Right ventricle myocardium inferior (tissue), 1 donor: Measurements from ENCODE around the gene GPR160. TPM values are rescaled to one million over a fixed set of nuclear protein-coding genes. Genes with fewer than 3 reads are reported as not detected.
"Not testable (repeated sequence)": the region's sequence is repeated elsewhere in the genome, so short reads cannot be mapped to it uniquely, and the experiment has no call there.

ENCODE experiments used
- ATAC-seq: fragments of 200-7000 bp; cut with Tn5 transposase; one replicate; pipeline ENCODE4 v1.9.1; 2020; ENCODE audit warnings: mild to moderate bottlenecking, moderate library complexity
- DNase-seq: peaks from one replicate; pipeline ENCODE4 v3.0.0; 2021; ENCODE audit errors: missing footprints
- intact Hi-C: fragments of 100-400 bp; cut with DNase I; formaldehyde crosslinking; loops from one replicate; pipeline ENCODE4 v1.11.0; 2022
- long read RNA-seq: library from polyadenylated mRNA; unstranded; transcript quantifications from one replicate; pipeline ENCODE4 v2.0.0, GENCODE V29; 2021
- total RNA-seq: library from RNA; stranded (reverse); fragmentation: NEBNext Ultra II Directional; extraction: Animal tissue kit (Norgen Biotek cat#: 25700); gene quantifications from one replicate; pipeline ENCODE4 v1.2.1, GENCODE V29; 2021
- donor health status: DM: no; HTN: yes; CAD: no; lungs with severe emphysema.

The GPR160 gene
- total RNA-seq, result 1.2 TPM
- long read RNA-seq, partial matches to known transcripts, result 0 of 2 reads
- long read RNA-seq, other reads (novel, unspliced or antisense), result 0 of 2 reads

GRCh38 chr3:170037463-170038433 lies at the start of gene GPR160:
Gene GPR160, plus strand, starts transcription at chr3:170037995. Its CDS starts 45,978 bp downstream, at chr3:170083973.
- intact Hi-C loops, result loop anchor here (10.0 kb wide), 1 partner anchor 173 kb away; the partner anchor contains the start of gene LRRC31
- DNase-seq, result peak; percentile 94
- peak; percentile 59 for ATAC-seq

- ATAC-seq, result no peak
- DNase-seq, result no peak
- intact Hi-C loops, result no loop called here
These were observed 47.4 kb upstream of the GPR160 start for GRCh38 chr3:169990431-169990830.

GRCh38 chr3:169992156-169992555 lies 45.6 kb upstream of the GPR160 start:
- DNase-seq (no peak), ATAC-seq (peak; percentile 63)
- intact Hi-C loops, result no loop called here

GRCh38 chr3:169992781-169993180 lies 45.0 kb upstream of the GPR160 start:
- ATAC-seq, result no peak
- intact Hi-C loops, result no loop called here
- DNase-seq, result no peak

GRCh38 chr3:169993761-169994160 lies 44.0 kb upstream of the GPR160 start:
- DNase-seq (no peak), ATAC-seq (no peak)
- intact Hi-C loops, result no loop called here

- ATAC-seq (no peak), DNase-seq (no peak)
- intact Hi-C loops, result no loop called here
These were observed 41.7 kb upstream of the GPR160 start for GRCh38 chr3:169996063-169996462.

- ATAC-seq (no peak), DNase-seq (no peak)
- intact Hi-C loops, result no loop called here
These were observed 39.1 kb upstream of the GPR160 start for GRCh38 chr3:169998668-169999131.

- DNase-seq, result no peak
- intact Hi-C loops, result no loop called here
- no peak for ATAC-seq
These were observed 38.4 kb upstream of the GPR160 start for GRCh38 chr3:169999433-169999832.

- ATAC-seq (no peak), DNase-seq (no peak)
- intact Hi-C loops, result no loop called here
These were observed 37.7 kb upstream of the GPR160 start for GRCh38 chr3:170000051-170000450.

GRCh38 chr3:170002231-170002630 lies 35.6 kb upstream of the GPR160 start:
- intact Hi-C loops, result no loop called here
- ATAC-seq (no peak), DNase-seq (no peak)

- intact Hi-C loops, result no loop called here
- no peak for DNase-seq
- ATAC-seq, result no peak
These were observed 34.9 kb upstream of the GPR160 start for GRCh38 chr3:170002879-170003278.

- DNase-seq, result no peak
- peak; percentile 20 for ATAC-seq
- intact Hi-C loops, result no loop called here
These were observed 33.9 kb upstream of the GPR160 start for GRCh38 chr3:170003881-170004356.

- no peak for ATAC-seq
- DNase-seq, result no peak
- intact Hi-C loops, result no loop called here
These were observed 30.6 kb upstream of the GPR160 start for GRCh38 chr3:170007031-170007663.

GRCh38 chr3:170010498-170010897 lies 27.3 kb upstream of the GPR160 start:
- intact Hi-C loops, result no loop called here
- ATAC-seq (no peak), DNase-seq (no peak)

GRCh38 chr3:170012683-170013400 lies 25.0 kb upstream of the GPR160 start:
- intact Hi-C loops, result no loop called here
- ATAC-seq, result no peak
- DNase-seq, result no peak

- ATAC-seq (no peak), DNase-seq (no peak)
- intact Hi-C loops, result no loop called here
These were observed 21.7 kb upstream of the GPR160 start for GRCh38 chr3:170016057-170016456.

- DNase-seq, ATAC-seq, intact Hi-C loops: not testable (repeated sequence)
These were observed 18.5 kb upstream of the GPR160 start for GRCh38 chr3:170019306-170019705.

GRCh38 chr3:170021083-170021482 lies 16.7 kb upstream of the GPR160 start:
- ATAC-seq (no peak), DNase-seq (no peak)
- intact Hi-C loops, result no loop called here

GRCh38 chr3:170022336-170022735 lies 15.5 kb upstream of the GPR160 start:
- ATAC-seq, result no peak
- DNase-seq, result no peak
- intact Hi-C loops, result no loop called here
